Panc1 (cell line): ENCODE measurements around the gene RIOK3. TPM values are rescaled to one million over a fixed set of nuclear protein-coding genes. Genes with fewer than 3 reads are reported as not detected.

Experiments
- ATAC-seq: fragments of 200-7000 bp; cut with Tn5 transposase; 2 replicates; pipeline ENCODE4 v1.9.1; 2020; ENCODE audit warnings: mild to moderate bottlenecking, moderate library complexity
- BruUV-seq: library from RNA; stranded (reverse); fragments of 400-500 nt; replicated peaks from 2 replicates; lab custom pipeline; 2021; lab: Mats Ljungman, UMichigan
- CTCF ChIA-PET: fragments of 300-600 bp; sonication (Branson Sonifier 250); formaldehyde crosslinking; loops from one replicate; lab custom pipeline; 2022; ENCODE audit warnings: antibody characterized with exemption; lab: Charles Lee
- POLR2A ChIA-PET: fragments of 300-600 bp; sonication (Branson Sonifier 250); formaldehyde crosslinking; loops from one replicate; lab custom pipeline; 2022; ENCODE audit warnings: antibody characterized with exemption; lab: Charles Lee
- DNase-seq: peaks from one replicate; pipeline ENCODE4 v3.0.0-alpha.2; 2010; ENCODE audit warnings: low read depth, low spot score
- H3K27ac ChIP-seq: 2 replicates; pipeline ENCODE4 v1.5.1; 2011; ENCODE audit warnings: mild to moderate bottlenecking, low read length, inconsistent platforms
- H3K27me3 ChIP-seq: fragments of 200-500 bp; sonication (Bioruptor generic); 2 replicates; pipeline ENCODE4 v1.6.0; 2014; ENCODE audit warnings: low read length, inconsistent platforms; ENCODE audit not compliant: control insufficient read depth, insufficient read depth
- H3K36me3 ChIP-seq: fragments of 200-500 bp; sonication (Bioruptor generic); 2 replicates; pipeline ENCODE4 v1.5.1; 2014; ENCODE audit warnings: inconsistent platforms, mild to moderate bottlenecking, low read length, moderate library complexity; ENCODE audit not compliant: control insufficient read depth, insufficient read depth
- H3K4me1 ChIP-seq: 2 replicates; pipeline ENCODE4 v1.5.1; 2011; ENCODE audit warnings: inconsistent platforms, mild to moderate bottlenecking, low read length, moderate library complexity; ENCODE audit not compliant: control insufficient read depth, insufficient read depth
- H3K4me3 ChIP-seq, 2 experiments: 2 replicates each; pipeline ENCODE4 v1.5.1; 2011 to 2012; ENCODE audit warnings: low read depth in 2 of 2, low read length in 2 of 2, mild to moderate bottlenecking in 2 of 2, inconsistent platforms in 1 of 2, moderate library complexity in 1 of 2
- H3K9me3 ChIP-seq: fragments of 200-500 bp; sonication (Bioruptor generic); 2 replicates; pipeline ENCODE4 v1.5.1; 2014; ENCODE audit warnings: low read depth, mild to moderate bottlenecking, inconsistent platforms, low read length, moderate library complexity; ENCODE audit not compliant: control insufficient read depth, insufficient read depth
- CTCF ChIP-seq: fragments of 450-650 bp; IDR thresholded peaks from 2 replicates; pipeline ENCODE4 v1.5.1; 2017; ENCODE audit warnings: mild to moderate bottlenecking
- POLR2AphosphoS5 ChIP-seq: IDR thresholded peaks from 2 replicates; pipeline ENCODE4 v1.6.1; 2012; ENCODE audit warnings: mild to moderate bottlenecking, low read depth, low read length, moderate library complexity
- REST ChIP-seq, 2 experiments: IDR thresholded peaks; 2 replicates each; pipeline ENCODE4 v1.6.1; 2011 to 2012; ENCODE audit warnings: low read depth in 2 of 2, control low read depth in 1 of 2, low read length in 1 of 2, mild to moderate bottlenecking in 1 of 2, moderate library complexity in 1 of 2; ENCODE audit not compliant: insufficient read depth in 1 of 2
- SIN3A ChIP-seq: IDR thresholded peaks from 2 replicates; pipeline ENCODE4 v1.6.1; 2012; ENCODE audit warnings: low read depth, mild to moderate bottlenecking, low read length, moderate library complexity, borderline replicate concordance; ENCODE audit not compliant: insufficient read depth
- TCF7L2 ChIP-seq: IDR thresholded peaks from 2 replicates; pipeline ENCODE4 v1.6.1; 2011; ENCODE audit warnings: mild to moderate bottlenecking, low read depth, low read length, inconsistent platforms
- in situ Hi-C: cut with HindIII; loops from 2 replicates; pipeline ENCODE4 v1.10.0; 2016; ENCODE audit warnings: low sequenced_read_pairs, low pct_unique_long_range_greater_than_20kb
- intact Hi-C: fragments of 100-400 bp; cut with micrococcal nuclease; formaldehyde crosslinking; loops from one replicate; pipeline ENCODE4 v1.10.0; 2022; ENCODE audit not compliant: unreplicated experiment
- total RNA-seq: library from RNA; stranded (reverse); gene quantifications from one replicate; pipeline ENCODE4 v1.2.1, GENCODE V29; 2021; ENCODE audit not compliant: unreplicated experiment

The RIOK3 gene
- total RNA-seq, 1 experiment from 2014 or later = 74.7 TPM

GRCh38 chr18:23456835-23457234, 3.7 kb downstream of the RIOK3 start:
- Histone ChIP-seq H3K9me3 (no peaks in the 10 kb centered on the region), H3K4me1 (peaks cover 35% of the 10 kb centered on the region), H3K27ac (no peak overlapping the region), H3K27me3 (no peaks in the 10 kb centered on the region), H3K4me3 (no peak overlapping the region), H3K36me3 (peaks cover 15% of the 10 kb centered on the region)
- in situ Hi-C loops (no loop called here), intact Hi-C loops (no loop called here)
- ATAC-seq = no peak
- no TSS peak for BruUV-seq
- ChIA-PET CTCF (no interaction called here), POLR2A (no interaction called here)
- TF ChIP-seq TCF7L2 = no peak
- no peak for DNase-seq

GRCh38 chr18:23458830-23459529, 5.9 kb downstream of the RIOK3 start:
- no peak for ATAC-seq
- peaks cover 27% of the 10 kb centered on the region for H3K4me1 ChIP-seq
- peaks cover 22% of the 10 kb centered on the region for H3K36me3 ChIP-seq
- in situ Hi-C loops = no loop called here
- H3K4me3 ChIP-seq = no peak overlapping the region
- no peaks in the 10 kb centered on the region for H3K27me3 ChIP-seq
- H3K27ac ChIP-seq = no peak overlapping the region
- ChIA-PET CTCF (no interaction called here), POLR2A (interaction anchor here (0.6 kb wide), 1 partner anchor 669 kb away, joined by 3 read pairs; no protein-coding TSS in a partner anchor)
- no TSS peak for BruUV-seq
- no peak for DNase-seq
- intact Hi-C loops = no loop called here
- TF ChIP-seq CTCF = no peak
- no peak for TF ChIP-seq SIN3A
- no peak for TF ChIP-seq REST (IDR thresholded peaks at IDR 0.05; ENCODE audit: insufficient read depth in 1 of 2, low read depth in 2 of 2, low read length in 1 of 2)
- TF ChIP-seq TCF7L2 = no peak
- no peak for TF ChIP-seq POLR2AphosphoS5
- no peaks in the 10 kb centered on the region for H3K9me3 ChIP-seq

- CTCF ChIA-PET = no interaction called here
These were observed 6.4 kb downstream of the RIOK3 start for GRCh38 chr18:23459530-23459921.

More at GRCh38 chr18:23459530-23459921, 6.4 kb downstream of the RIOK3 start:
- Histone ChIP-seq H3K9me3 (no peaks in the 10 kb centered on the region), H3K4me3 (no peak overlapping the region), H3K27ac (no peak overlapping the region), H3K27me3 (no peaks in the 10 kb centered on the region), H3K36me3 (peaks cover 25% of the 10 kb centered on the region), H3K4me1 (peaks cover 25% of the 10 kb centered on the region)
- DNase-seq (no peak), ATAC-seq (no peak)
- POLR2A ChIA-PET = no interaction called here
- TF ChIP-seq REST (IDR thresholded peaks at IDR 0.05; ENCODE audit: insufficient read depth in 1 of 2, low read depth in 2 of 2, low read length in 1 of 2) (no peak), SIN3A (no peak), TCF7L2 (no peak), POLR2AphosphoS5 (no peak), CTCF (no peak)
- in situ Hi-C loops = no loop called here
- BruUV-seq = no TSS peak
- intact Hi-C loops = no loop called here
